Small intestine (tissue), 7 donors: ENCODE results near the gene SYNCRIP. TPM values are rescaled to one million over a fixed set of nuclear protein-coding genes. Genes with fewer than 3 reads are reported as not detected.
"Not testable (repeated sequence)": the region's sequence is repeated elsewhere in the genome, so short reads cannot be mapped to it uniquely, and the experiment has no call there.

Source experiments
- DNase-seq, 2 donors: peaks; one replicate each; pipeline versions ENCODE4 v3.0.0 to v3.0.0-alpha.2; 2013
- FAIRE-seq: peaks from 2 replicates; lab custom pipeline; 2012; peaks lifted over from hg19 to GRCh38; lab: Jason Lieb, UNC
- H3K27ac ChIP-seq, 3 donors: one replicate each; pipeline ENCODE4 v1.5.1; 2013; ENCODE audit warnings: low read length in 2 of 3, mild to moderate bottlenecking in 2 of 3, control low read depth in 1 of 3, inconsistent platforms in 1 of 3, low read depth in 1 of 3, moderate library complexity in 1 of 3
- H3K27me3 ChIP-seq, 3 donors: one replicate each; pipeline ENCODE4 v1.6.1; 2013; ENCODE audit warnings: low read length in 3 of 3, inconsistent platforms in 1 of 3; ENCODE audit not compliant: control insufficient read depth in 3 of 3, insufficient read depth in 3 of 3
- H3K36me3 ChIP-seq, 3 donors: one replicate each; pipeline ENCODE4 v1.6.1; 2013; ENCODE audit warnings: low read length in 3 of 3, inconsistent platforms in 1 of 3, low read depth in 1 of 3, mild to moderate bottlenecking in 1 of 3, moderate library complexity in 1 of 3; ENCODE audit not compliant: control insufficient read depth in 3 of 3, insufficient read depth in 2 of 3
- H3K4me1 ChIP-seq, 3 donors: one replicate each; pipeline ENCODE4 v1.6.1; 2013; ENCODE audit warnings: low read length in 2 of 3, inconsistent platforms in 1 of 3, low read depth in 1 of 3, mild to moderate bottlenecking in 1 of 3, moderate library complexity in 1 of 3; ENCODE audit not compliant: control insufficient read depth in 3 of 3, insufficient read depth in 2 of 3
- H3K4me3 ChIP-seq, 3 donors: one replicate each; pipeline ENCODE4 v1.5.1; 2013; ENCODE audit warnings: low read length in 3 of 3, control low read depth in 1 of 3, inconsistent platforms in 1 of 3, low read depth in 1 of 3, mild to moderate bottlenecking in 1 of 3, moderate library complexity in 1 of 3
- H3K9me3 ChIP-seq, 2 donors: one replicate each; pipeline ENCODE4 v1.6.1; 2013; ENCODE audit warnings: low read depth in 1 of 2, low read length in 1 of 2; ENCODE audit not compliant: control insufficient read depth in 2 of 2, insufficient read depth in 1 of 2
- WGBS, 3 donors: extraction: QIAGEN DNeasy Blood & Tissue Kit; methylation state at CpG; one replicate each; pipeline ENCODE4 v1.1.7; 2013; 5-methylcytosine and 5-hydroxymethylcytosine counted together
- polyA plus RNA-seq, 4 donors: library from polyadenylated mRNA; stranded (reverse) in 3 of 4; unstranded in 1 of 4; fragments of 200-250 nt in 3 of 4; fragments of 120-200 nt in 1 of 4; gene quantifications; one replicate each; pipeline versions ENCODE4 v1.2.1 to v1.2.3, GENCODE V29; 2013
- donor health status: healthy with polysubstance abuse.
- donor health status: control.
- donor health status: control.
- donor health status: Bipolar disorder and iron deficiency.
- donor health status: healthy.

SYNCRIP gene
- polyA plus RNA-seq, 4 donors: 23.0 to 96.6 (median 41.4) TPM

DNA sequence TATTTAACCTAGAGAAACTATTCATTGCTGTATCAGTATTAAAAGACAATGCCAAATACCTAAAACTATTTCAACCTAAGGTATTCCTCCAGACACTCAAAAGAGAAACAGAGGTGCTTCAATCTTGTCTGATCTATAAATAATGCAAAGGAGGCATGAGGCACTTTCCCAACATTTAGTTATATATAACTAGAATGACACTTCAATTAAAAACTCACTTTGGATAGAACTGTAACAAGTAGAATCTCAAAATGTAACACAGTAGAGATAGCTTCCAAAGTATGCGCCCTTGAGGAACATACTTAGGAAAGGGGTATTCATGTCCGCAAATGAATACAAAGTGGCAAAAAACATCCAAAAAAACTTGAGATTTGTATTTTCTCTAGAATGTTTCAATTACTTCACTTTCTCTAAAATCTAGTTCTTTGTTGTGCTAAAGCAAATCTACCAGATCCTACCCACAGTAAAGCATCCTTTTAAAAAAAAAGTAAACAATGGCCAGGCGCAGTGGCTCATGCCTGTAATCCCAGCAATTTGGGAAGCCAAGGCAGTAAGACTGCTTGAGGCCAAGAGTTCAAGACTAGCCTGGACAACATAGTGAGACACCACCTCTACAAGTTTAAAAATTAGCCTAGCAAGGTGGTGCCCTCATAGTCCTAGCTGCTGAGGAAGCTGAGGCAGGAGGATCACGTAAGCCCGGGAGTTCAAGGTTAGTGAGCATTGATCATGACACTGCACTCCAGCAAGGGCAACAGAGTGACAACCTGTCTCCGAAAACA lies 10.3 kb downstream of the SYNCRIP start:
- Histone ChIP-seq H3K36me3 (peaks cover 18 to 43% (median 22%) of the 10 kb centered on the region in 3 donors), H3K4me3 (no peak overlapping the region), H3K9me3 (no peaks in the 10 kb centered on the region), H3K27me3 (no peaks in the 10 kb centered on the region), H3K27ac (no peak overlapping the region), H3K4me1 (no peaks in the 10 kb centered on the region)
- WGBS, 3 donors: 90 to 95% (median 94%) methylated on average over 6 of the region's 6 CpGs
- no peak for FAIRE-seq
- DNase-seq: no peak

DNA sequence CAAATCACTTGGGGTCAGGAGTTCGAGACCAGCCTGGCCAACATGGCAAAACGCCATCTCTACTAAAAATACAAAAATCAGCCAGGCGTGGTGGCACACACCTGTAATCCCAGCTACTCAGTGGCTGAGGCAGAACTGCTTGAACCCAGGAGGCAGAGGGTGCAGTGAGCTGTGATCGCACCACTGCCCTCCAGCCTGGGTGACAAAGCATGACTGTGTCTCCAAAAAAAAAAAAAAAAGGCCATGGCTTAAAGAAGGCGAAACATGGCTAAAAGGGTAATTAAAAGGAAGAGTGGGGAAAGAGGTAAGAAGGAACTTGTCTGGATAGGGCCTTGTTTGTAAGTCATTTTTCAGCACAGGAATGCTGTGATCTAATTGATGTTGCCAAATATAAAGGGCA lies 11.6 kb downstream of the SYNCRIP start:
- WGBS, 3 donors: 94 to 96% (median 96%) methylated on average over 5 of the region's 5 CpGs
- not testable (repeated sequence) for FAIRE-seq

DNA sequence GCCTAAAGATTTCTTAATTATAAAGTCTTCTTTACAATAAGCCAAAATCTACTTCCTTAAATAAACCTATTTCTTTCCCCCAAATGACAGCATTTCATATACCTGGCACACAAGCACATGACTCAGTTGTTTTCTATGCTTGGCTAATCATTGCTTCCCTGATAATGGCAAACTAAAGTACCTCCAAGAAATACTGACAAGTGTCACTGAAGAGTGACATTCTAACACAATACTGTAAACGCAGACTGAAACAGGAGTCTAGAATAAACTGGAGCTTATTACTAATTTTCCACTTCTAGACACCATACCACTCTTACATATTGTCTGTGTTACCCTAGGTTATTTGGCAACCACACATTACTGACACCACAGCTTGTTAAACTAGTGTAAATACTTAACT lies 14.3 kb downstream of the SYNCRIP start:
- no peak overlapping the region for H3K4me3 ChIP-seq
- WGBS, 3 donors: 89 to 94% (median 93%) methylated on average over 1 of the region's 1 CpG
- H3K27me3 ChIP-seq: no peaks in the 10 kb centered on the region
- peaks cover 17 to 34% (median 19%) of the 10 kb centered on the region in 3 donors for H3K36me3 ChIP-seq
- H3K4me1 ChIP-seq: no peaks in the 10 kb centered on the region
- no peak overlapping the region for H3K27ac ChIP-seq
- DNase-seq (no peak), FAIRE-seq (no peak)
- no peaks in the 10 kb centered on the region for H3K9me3 ChIP-seq

More for the DNA sequence above, 11.6 kb downstream of the SYNCRIP start:
- H3K9me3 ChIP-seq, H3K27me3 ChIP-seq, H3K4me1 ChIP-seq, H3K4me3 ChIP-seq, DNase-seq, H3K27ac ChIP-seq: not testable (repeated sequence)
- H3K36me3 ChIP-seq: peaks cover 17 to 46% (median 20%) of the 10 kb centered on the region in 3 donors

DNA sequence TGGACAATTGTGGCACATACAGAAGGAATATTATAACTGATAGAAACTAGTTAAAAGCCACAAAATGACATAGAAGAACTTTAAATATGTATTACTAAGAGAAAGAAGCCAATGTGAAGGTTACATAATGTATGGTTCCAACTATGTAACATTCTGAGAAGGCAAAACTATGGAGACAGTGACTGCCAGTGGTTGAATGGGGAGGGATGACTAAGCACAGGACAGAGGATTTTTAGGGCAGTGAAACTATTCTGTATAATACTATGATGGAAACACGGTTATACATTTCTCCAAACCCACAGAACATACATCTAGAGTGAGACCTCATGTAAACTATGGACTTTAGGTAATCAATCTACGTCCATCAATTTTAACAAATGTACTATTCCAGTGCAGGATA lies 22.4 kb downstream of the SYNCRIP start:
- DNase-seq (no peak), FAIRE-seq (no peak)
- Histone ChIP-seq H3K4me1 (no peaks in the 10 kb centered on the region), H3K9me3 (no peaks in the 10 kb centered on the region), H3K27me3 (no peaks in the 10 kb centered on the region), H3K4me3 (no peak overlapping the region), H3K27ac (no peak overlapping the region), H3K36me3 (peaks cover 20 to 34% (median 31%) of the 10 kb centered on the region in 3 donors)
- 90 to 98% (median 90%) methylated on average over 2 of the region's 2 CpGs for WGBS, 3 donors

GRCh38 chr6:85614780-85615179 lies 27.9 kb downstream of the SYNCRIP start:
- FAIRE-seq: no peak
- H3K9me3 ChIP-seq: no peaks in the 10 kb centered on the region
- no peak overlapping the region for H3K4me3 ChIP-seq
- H3K36me3 ChIP-seq: peaks cover 9 to 32% (median 25%) of the 10 kb centered on the region in 3 donors
- H3K4me1 ChIP-seq: peaks cover 0 to 4% (median 0%) of the 10 kb centered on the region in 3 donors
- no peaks in the 10 kb centered on the region for H3K27me3 ChIP-seq
- no peak overlapping the region for H3K27ac ChIP-seq
- no peak for DNase-seq
- WGBS, 3 donors: 97 to 98% (median 97%) methylated on average over 17 of the region's 17 CpGs

DNA sequence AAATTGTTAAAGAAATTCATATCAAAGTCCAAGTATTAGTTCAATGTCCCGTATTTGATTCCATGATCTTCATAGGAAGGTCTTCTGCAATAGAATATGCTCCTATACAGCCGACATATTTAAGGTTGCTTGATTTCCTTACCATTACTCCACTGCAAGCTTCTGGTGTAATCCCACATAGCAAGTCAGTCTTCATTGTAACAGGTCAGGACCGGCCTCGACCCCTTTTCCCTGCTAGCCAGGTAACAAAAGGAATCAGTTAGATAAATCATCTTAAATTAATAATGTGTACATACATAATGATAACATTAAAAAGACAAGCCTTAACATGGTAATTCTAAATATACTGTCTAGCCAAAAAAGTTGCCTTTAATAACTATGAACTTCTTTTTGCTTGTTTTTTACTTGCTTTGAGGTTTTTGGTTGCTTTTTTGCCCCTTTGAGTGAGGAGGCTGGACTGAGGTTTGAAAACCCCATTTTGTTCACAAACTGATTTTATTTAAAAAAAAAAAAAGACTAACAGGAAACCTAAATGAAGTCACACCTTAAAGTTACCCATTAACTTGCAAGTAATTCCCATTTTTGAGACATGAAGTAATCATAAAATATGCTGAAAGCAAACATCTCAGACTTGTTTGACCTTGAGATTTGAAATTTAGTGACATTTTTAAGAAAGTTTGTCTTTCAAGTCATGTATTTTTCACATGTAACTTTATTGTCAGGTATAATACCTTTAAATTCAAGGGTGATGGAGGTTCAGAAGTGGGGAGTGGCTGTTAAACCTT lies 29.8 kb downstream of the SYNCRIP start:
- 87 to 95% (median 89%) methylated on average over 4 of the region's 4 CpGs for WGBS, 3 donors
- peak in 1 of 2 donors; percentile 59 for DNase-seq
- H3K9me3 ChIP-seq: no peaks in the 10 kb centered on the region
- H3K4me3 ChIP-seq: no peak overlapping the region
- peaks cover 0 to 4% (median 0%) of the 10 kb centered on the region in 3 donors for H3K4me1 ChIP-seq
- peaks cover 7 to 29% (median 20%) of the 10 kb centered on the region in 3 donors for H3K36me3 ChIP-seq
- H3K27ac ChIP-seq: peak overlapping the region in 1 of 3 donors; percentile 48
- H3K27me3 ChIP-seq: no peaks in the 10 kb centered on the region
- FAIRE-seq: no peak

DNA sequence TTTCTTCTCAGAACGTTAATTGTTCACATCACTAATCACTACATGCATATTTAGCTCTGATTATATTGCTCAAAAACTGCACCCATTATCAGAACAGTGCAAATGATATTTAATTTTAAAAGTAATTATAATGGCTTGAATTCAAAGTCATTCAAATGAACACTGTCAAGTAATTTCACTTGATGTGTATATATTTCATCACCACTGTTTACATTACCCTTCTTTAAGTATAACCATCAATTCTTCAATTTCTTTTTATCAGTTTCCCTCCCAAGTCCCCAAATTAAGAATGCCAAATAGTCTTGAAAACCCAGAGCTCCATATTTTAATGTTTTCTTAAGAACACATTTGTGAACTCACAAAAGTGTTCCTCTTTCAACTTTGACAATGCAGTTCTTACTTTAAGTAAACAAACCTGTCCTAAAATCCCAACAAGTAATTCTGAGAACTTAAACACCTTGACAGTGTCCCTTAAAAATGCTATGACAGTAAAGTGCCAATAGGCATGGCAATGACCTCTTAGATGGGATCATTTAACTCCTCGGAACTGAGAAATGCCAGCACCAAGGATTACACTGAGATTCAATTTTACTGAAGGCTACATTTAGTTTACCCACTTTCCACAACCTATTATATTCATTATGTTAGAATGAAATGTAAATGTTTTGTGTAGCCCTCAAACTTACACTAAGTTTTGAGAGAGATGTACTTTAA lies 32.3 kb downstream of the SYNCRIP start:
- Histone ChIP-seq H3K4me1 (peaks cover 0 to 4% (median 0%) of the 10 kb centered on the region in 3 donors), H3K36me3 (peaks cover 5 to 24% (median 9%) of the 10 kb centered on the region in 3 donors), H3K27ac (no peak overlapping the region), H3K4me3 (no peak overlapping the region), H3K9me3 (no peaks in the 10 kb centered on the region), H3K27me3 (no peaks in the 10 kb centered on the region)
- 82 to 89% (median 84%) methylated on average over 2 of the region's 2 CpGs for WGBS, 3 donors
- DNase-seq: no peak
- no peak for FAIRE-seq

GRCh38 chr6:85602100-85602499 lies 40.6 kb downstream of the SYNCRIP start:
- no peak for DNase-seq
- no peak for FAIRE-seq
- H3K4me3 ChIP-seq: no peak overlapping the region
- peaks cover 0 to 20% (median 2%) of the 10 kb centered on the region in 3 donors for H3K36me3 ChIP-seq
- no peaks in the 10 kb centered on the region for H3K27me3 ChIP-seq
- WGBS, 3 donors: 86 to 90% (median 87%) methylated on average over 4 of the region's 4 CpGs
- no peaks in the 10 kb centered on the region for H3K9me3 ChIP-seq
- H3K4me1 ChIP-seq: no peaks in the 10 kb centered on the region
- no peak overlapping the region for H3K27ac ChIP-seq
